HG03457 (cell line): ENCODE results near the gene SH2B2.
"Not testable (repeated sequence)": the region's sequence is repeated elsewhere in the genome, so short reads cannot be mapped to it uniquely, and the experiment has no call there.

Experiments used
- ATAC-seq: cut with Tn5 transposase; IDR thresholded peaks from one replicate; pipeline ENCODE4 v1.9.1; 2021; ENCODE audit warnings: moderate number of reproducible peaks; ENCODE audit not compliant: unreplicated experiment

The SH2B2 gene

GRCh38 chr7:102327183-102327582, 40.5 kb downstream of the SH2B2 start:
- ATAC-seq, result not testable (repeated sequence)

- not testable (repeated sequence) for ATAC-seq
These were observed 42.2 kb downstream of the SH2B2 start for GRCh38 chr7:102328863-102329262.

- ATAC-seq, result not testable (repeated sequence)
These were observed 42.7 kb downstream of the SH2B2 start for GRCh38 chr7:102329366-102329765.

- ATAC-seq, result not testable (repeated sequence)
These were observed 44.2 kb downstream of the SH2B2 start for GRCh38 chr7:102330666-102331460.

GRCh38 chr7:102335574-102335973, 48.9 kb downstream of the SH2B2 start:
- not testable (repeated sequence) for ATAC-seq

GRCh38 chr7:102337002-102337401, 50.3 kb downstream of the SH2B2 start:
- not testable (repeated sequence) for ATAC-seq

GRCh38 chr7:102337420-102337819, 50.8 kb downstream of the SH2B2 start:
- ATAC-seq, result not testable (repeated sequence)

- ATAC-seq, result not testable (repeated sequence)
These were observed 54.1 kb downstream of the SH2B2 start for GRCh38 chr7:102340599-102341368.

GRCh38 chr7:102346983-102347382, 60.3 kb downstream of the SH2B2 start:
- ATAC-seq, result not testable (repeated sequence)

GRCh38 chr7:102356344-102356743, 69.7 kb downstream of the SH2B2 start, which contains the start of gene SPDYE6:
TSS of gene SPDYE6 (minus strand) at chr7:102356444. CDS start at chr7:102356023, 421 bp downstream.
- ATAC-seq, result not testable (repeated sequence)

GRCh38 chr7:102363549-102364393, 77.1 kb downstream of the SH2B2 start:
- peak; percentile 98 for ATAC-seq

GRCh38 chr7:102364394-102364886, 77.8 kb downstream of the SH2B2 start:
- ATAC-seq, result not testable (repeated sequence)

- ATAC-seq, result not testable (repeated sequence)
These were observed 78.7 kb downstream of the SH2B2 start for GRCh38 chr7:102365390-102365789.

GRCh38 chr7:102370038-102370437, 83.4 kb downstream of the SH2B2 start:
- ATAC-seq, result not testable (repeated sequence)
